CD4-positive, alpha-beta T cell treated with Interleukin-17A for 4 hours (primary cell): Measurements from ENCODE around the gene TEX52.
"Not testable (repeated sequence)": the region's sequence is repeated elsewhere in the genome, so short reads cannot be mapped to it uniquely, and the experiment has no call there.

Experiments
- DNase-seq: peaks from one replicate; pipeline ENCODE4 v3.0.0-alpha.2; 2020; ENCODE audit warnings: mixed read lengths

The TEX52 gene

GRCh38 chr12:2857021-2857431 is at the start of gene TEX52:
Gene TEX52 (minus strand): TSS chr12:2857039. CDS start chr12:2857026, 13 bp downstream.
- DNase-seq: no peak

GRCh38 chr12:2904260-2904659 is 47.4 kb upstream of the TEX52 start:
- no peak for DNase-seq

- no peak for DNase-seq
Observed at GRCh38 chr12:2902272-2902880, 45.5 kb upstream of the TEX52 start.

- DNase-seq: no peak
Observed at GRCh38 chr12:2900642-2901041, 43.8 kb upstream of the TEX52 start.

- no peak for DNase-seq
Observed at GRCh38 chr12:2897418-2897817, 40.6 kb upstream of the TEX52 start.

- DNase-seq: no peak
Observed at GRCh38 chr12:2895511-2895910, 38.7 kb upstream of the TEX52 start.

- no peak for DNase-seq
Observed at GRCh38 chr12:2895051-2895451, 38.2 kb upstream of the TEX52 start.

GRCh38 chr12:2893007-2893406 is 36.2 kb upstream of the TEX52 start:
- DNase-seq: no peak

GRCh38 chr12:2892246-2892645 is 35.4 kb upstream of the TEX52 start:
- no peak for DNase-seq

- peak; percentile 48 for DNase-seq
Observed at GRCh38 chr12:2891240-2892053, 34.6 kb upstream of the TEX52 start.

- peak; percentile 98 for DNase-seq
Observed at GRCh38 chr12:2890388-2891239, 33.8 kb upstream of the TEX52 start, which contains the start of gene TULP3. Gene TULP3 (plus strand): TSS chr12:2890891. CDS start chr12:2890948, 57 bp downstream.

- no peak for DNase-seq
Observed at GRCh38 chr12:2890001-2890387, 33.2 kb upstream of the TEX52 start.

GRCh38 chr12:2886768-2887450 is 30.1 kb upstream of the TEX52 start:
- no peak for DNase-seq

GRCh38 chr12:2884810-2885209 is 28.0 kb upstream of the TEX52 start:
- DNase-seq: no peak

GRCh38 chr12:2879853-2880252 is 23.0 kb upstream of the TEX52 start:
- no peak for DNase-seq

GRCh38 chr12:2877953-2878732 is 21.3 kb upstream of the TEX52 start:
- no peak for DNase-seq

GRCh38 chr12:2877047-2877952 is 20.5 kb upstream of the TEX52 start, which contains the start of the genes FOXM1 and RHNO1:
Gene FOXM1 (minus strand): TSS chr12:2877174. CDS start chr12:2874478, 2,696 bp downstream.
Gene RHNO1 (plus strand): TSS chr12:2877223. CDS start chr12:2885367, 8,144 bp downstream.
- DNase-seq: peak; percentile 86

GRCh38 chr12:2876431-2877046 is 19.7 kb upstream of the TEX52 start:
- DNase-seq: no peak

- DNase-seq: not testable (repeated sequence)
Observed at GRCh38 chr12:2868986-2869632, 12.3 kb upstream of the TEX52 start.

GRCh38 chr12:2864198-2864597 is 7.4 kb upstream of the TEX52 start:
- DNase-seq: no peak
